GM10248 (cell line): ENCODE measurements around the gene WDR53.
"Not testable (repeated sequence)": the region's sequence is repeated elsewhere in the genome, so short reads cannot be mapped to it uniquely, and the experiment has no call there.

Experiments
- CTCF ChIA-PET: fragments of 300-600 bp; sonication (Branson Sonifier 250); formaldehyde crosslinking; extraction: SDS; loops from one replicate; lab custom pipeline; 2021; ENCODE audit warnings: antibody characterized with exemption; lab: Yijun Ruan, JAX
- POLR2A ChIA-PET: fragments of 350-650 bp; sonication (Branson Sonifier 250); formaldehyde crosslinking; extraction: SDS; loops from one replicate; lab custom pipeline; 2020; ENCODE audit warnings: antibody characterized with exemption; lab: Yijun Ruan, JAX
- DNase-seq: peaks from one replicate; pipeline ENCODE4 v3.0.0; 2012; ENCODE audit errors: extremely low spot score
- TF ChIP-seq, protein P1 (sequence below): IDR thresholded peaks from 2 replicates; pipeline ENCODE4 v1.5.1; 2012; ENCODE audit warnings: mild to moderate bottlenecking, low read depth; ENCODE audit errors: extremely low read depth, missing control alignments, control extremely low read depth

Gene WDR53

DNA sequence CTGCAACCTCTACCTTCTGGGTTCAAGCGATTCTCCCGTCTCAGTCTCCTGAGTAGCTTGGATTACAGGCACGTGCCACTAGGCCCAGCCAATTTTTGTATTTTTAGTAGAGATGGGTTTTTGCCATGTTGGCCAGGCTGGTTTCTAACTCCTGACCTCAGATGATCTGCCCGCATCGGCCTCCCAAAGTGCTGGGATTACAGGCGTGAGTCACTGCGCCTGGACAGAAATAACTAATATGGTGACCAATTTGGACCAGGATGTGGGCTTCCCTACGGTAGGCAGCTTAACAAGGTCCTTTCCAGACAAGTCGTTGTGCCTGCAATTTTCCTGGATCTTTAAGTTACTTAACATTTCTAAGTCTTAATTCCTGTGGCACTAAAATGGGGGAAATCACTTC is 14.8 kb downstream of the WDR53 start:
- TF ChIP-seq, protein P1, sequence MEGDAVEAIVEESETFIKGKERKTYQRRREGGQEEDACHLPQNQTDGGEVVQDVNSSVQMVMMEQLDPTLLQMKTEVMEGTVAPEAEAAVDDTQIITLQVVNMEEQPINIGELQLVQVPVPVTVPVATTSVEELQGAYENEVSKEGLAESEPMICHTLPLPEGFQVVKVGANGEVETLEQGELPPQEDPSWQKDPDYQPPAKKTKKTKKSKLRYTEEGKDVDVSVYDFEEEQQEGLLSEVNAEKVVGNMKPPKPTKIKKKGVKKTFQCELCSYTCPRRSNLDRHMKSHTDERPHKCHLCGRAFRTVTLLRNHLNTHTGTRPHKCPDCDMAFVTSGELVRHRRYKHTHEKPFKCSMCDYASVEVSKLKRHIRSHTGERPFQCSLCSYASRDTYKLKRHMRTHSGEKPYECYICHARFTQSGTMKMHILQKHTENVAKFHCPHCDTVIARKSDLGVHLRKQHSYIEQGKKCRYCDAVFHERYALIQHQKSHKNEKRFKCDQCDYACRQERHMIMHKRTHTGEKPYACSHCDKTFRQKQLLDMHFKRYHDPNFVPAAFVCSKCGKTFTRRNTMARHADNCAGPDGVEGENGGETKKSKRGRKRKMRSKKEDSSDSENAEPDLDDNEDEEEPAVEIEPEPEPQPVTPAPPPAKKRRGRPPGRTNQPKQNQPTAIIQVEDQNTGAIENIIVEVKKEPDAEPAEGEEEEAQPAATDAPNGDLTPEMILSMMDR: no peak
- CTCF ChIA-PET: interaction anchor here (1.0 to 2.8 kb wide), 4 partner anchors 16 to 67 kb away, joined by 3 to 14 read pairs (median 4); no protein-coding TSS in a partner anchor
- POLR2A ChIA-PET: no interaction called here
- no peak for DNase-seq

DNA sequence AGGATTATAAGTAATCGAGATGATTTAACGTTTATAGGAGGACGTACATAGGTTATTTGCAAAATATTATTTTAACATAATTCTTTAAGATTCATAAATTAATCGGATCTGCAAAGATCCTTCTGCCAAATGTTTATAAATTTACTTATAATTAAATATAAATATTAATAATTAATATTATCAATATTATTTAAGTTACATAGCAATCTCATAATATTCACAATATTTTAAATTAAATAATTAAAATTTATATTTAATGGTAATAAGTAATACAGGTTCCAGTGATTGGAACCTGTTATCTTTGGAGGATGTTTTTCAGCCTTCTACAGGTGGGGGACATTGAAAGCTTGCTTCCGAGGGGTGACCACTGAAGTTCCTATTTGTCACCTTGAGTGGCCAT is 16.1 kb downstream of the WDR53 start:
- CTCF ChIA-PET: interaction anchor here (1.4 kb wide), 1 partner anchor 65 kb away, joined by 4 read pairs; no protein-coding TSS in a partner anchor
- TF ChIP-seq, protein P1: no peak
- no peak for DNase-seq
- POLR2A ChIA-PET: no interaction called here

DNA sequence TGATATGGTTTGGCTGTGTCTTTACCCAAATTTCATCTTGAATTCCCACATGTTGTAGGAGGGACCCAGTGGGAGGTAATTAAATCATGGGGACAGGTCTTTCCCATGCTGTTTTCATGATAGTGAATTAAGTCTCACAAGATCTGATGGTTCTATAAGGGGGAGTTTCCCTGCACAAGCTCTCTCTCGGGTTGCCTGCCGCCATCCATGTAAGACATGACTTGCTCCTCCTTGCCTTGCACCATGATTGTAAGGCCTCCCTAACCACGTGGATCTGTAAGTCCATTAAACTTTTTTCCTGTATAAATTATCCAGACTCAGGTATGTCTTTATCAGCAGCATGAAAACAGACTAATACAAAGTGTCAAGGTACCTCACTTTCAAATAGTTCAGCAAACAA is 18.2 kb downstream of the WDR53 start:
- CTCF ChIA-PET, DNase-seq, POLR2A ChIA-PET: not testable (repeated sequence)

DNA sequence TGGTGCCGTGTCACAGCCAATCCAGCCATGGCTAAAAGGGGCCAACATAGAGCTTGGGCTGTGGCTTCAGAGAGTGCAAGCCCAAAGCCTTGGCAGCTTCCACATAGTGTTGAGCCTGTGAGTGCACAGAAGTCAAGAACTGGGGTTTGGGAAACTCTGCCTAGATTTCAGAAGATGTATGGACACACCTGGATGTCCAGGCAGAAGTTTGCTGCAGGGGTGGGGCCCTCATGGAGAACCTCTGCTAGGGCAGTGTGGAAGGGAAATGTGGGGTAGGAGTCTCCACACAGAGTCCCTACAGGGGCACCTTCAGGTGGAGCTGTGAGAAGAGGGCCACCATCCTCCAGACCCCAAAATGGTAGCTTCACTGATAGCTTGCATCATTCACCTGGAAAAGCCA is 19.0 kb downstream of the WDR53 start:
- POLR2A ChIA-PET, DNase-seq: not testable (repeated sequence)
- CTCF ChIA-PET: interaction anchor here (1.4 kb wide), 1 partner anchor 20 kb away, joined by 5 read pairs; no protein-coding TSS in a partner anchor

DNA sequence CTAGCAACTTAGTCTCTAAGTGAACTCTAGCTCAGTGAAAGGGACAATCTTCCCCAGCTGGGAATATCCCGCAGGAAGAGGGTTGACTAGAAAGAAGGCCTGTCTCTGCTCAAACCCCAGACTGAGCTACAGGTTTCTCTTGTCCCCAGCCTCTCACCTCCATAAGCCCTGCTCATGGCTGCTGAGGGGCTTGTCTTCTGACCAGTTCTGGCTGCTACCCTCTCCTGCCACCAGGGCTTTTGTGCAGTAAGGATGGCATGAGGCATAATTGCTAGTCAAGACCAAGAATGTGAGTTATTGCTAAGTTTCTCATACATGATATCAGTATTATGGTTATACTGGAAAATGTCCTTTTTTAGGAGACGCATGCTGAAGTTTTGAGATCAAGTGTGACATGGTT is 21.3 kb downstream of the WDR53 start:
- DNase-seq: no peak
- CTCF ChIA-PET: interaction anchor here (1.0 to 1.4 kb wide), 4 partner anchors 8 to 18 kb away, joined by 3 read pairs; no protein-coding TSS in a partner anchor
- TF ChIP-seq, protein P1: no peak
- POLR2A ChIA-PET: no interaction called here

DNA sequence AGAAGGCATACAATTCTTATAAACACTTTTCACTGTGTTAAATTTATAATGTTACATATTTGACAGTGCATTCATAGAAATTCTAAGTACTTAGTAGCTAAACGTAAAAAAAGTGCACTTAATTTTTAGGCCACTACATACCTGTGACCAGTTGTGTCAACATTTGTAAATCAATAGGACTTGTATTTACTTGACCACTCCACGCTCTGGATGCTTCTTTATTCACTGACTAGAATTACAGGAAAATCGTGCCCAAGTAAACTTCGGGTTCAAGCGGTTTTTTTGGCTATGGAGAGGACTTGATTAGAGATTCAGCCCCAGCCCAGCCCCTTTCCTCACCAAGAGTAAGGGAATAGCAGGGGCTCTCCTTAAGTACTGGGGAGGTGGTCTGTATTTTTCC is 21.8 kb downstream of the WDR53 start:
- ChIA-PET POLR2A (no interaction called here), CTCF (interaction anchor here (1.0 to 1.4 kb wide), 3 partner anchors 9 to 18 kb away, joined by 3 read pairs; no protein-coding TSS in a partner anchor)
- TF ChIP-seq, protein P1: no peak

DNA sequence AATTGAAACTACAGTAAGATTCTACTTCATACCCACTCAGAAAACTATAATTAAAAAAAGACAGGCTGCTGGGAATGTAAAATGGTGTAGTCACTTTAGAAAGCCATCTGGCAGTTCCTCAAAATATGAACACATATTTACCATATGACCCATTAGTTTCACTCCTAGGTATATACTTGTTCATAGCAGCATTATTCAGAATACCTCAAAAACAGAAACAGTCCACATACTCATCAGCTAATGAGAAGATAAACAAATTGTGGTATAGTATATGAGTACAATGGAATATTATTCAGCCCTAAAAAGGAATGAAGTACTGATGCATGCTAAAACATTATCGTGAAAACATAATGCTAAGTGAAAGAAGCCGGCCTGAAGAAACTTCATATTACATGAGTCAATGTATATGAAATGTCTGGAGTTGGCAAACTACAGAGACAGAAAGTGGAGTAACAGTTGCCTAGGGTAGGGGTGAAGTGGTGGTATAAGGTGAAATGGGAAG is 23.8 kb downstream of the WDR53 start:
- POLR2A ChIA-PET: no interaction called here
- DNase-seq: no peak
- CTCF ChIA-PET: interaction anchor here (1.3 to 1.5 kb wide), 2 partner anchors 16 to 23 kb away, joined by 3 to 4 read pairs; partner anchors contain the start of genes FBXO45 and WDR53
- TF ChIP-seq, protein P1: no peak

More for the DNA sequence above, 21.8 kb downstream of the WDR53 start:
- no peak for DNase-seq
